Measurements from ENCODE around the gene VTI1A.

The VTI1A gene

GRCh38 chr10:112409755-112410154 lies 37.3 kb upstream of the VTI1A start:
- CTCF ChIA-PET = interaction anchor here (1.0 to 1.9 kb wide), 3 partner anchors 9 to 35 kb away, joined by 4 to 7 read pairs (median 5); no protein-coding TSS in a partner anchor
- no peak for TF ChIP-seq CTCF (IDR thresholded peaks at IDR 0.05; ENCODE audit: control extremely low read depth, extremely low read depth, low read depth, missing control alignments)
- no peak for DNase-seq (ENCODE audit: extremely low spot score)
- POLR2A ChIA-PET = no interaction called here

GRCh38 chr10:112412696-112413095 lies 34.3 kb upstream of the VTI1A start:
- CTCF ChIA-PET = interaction anchor here (1.0 to 4.0 kb wide), 6 partner anchors 9 to 34 kb away, joined by 3 to 12 read pairs (median 4); partner anchors contain the start of gene ZDHHC6
- TF ChIP-seq CTCF (IDR thresholded peaks at IDR 0.05; ENCODE audit: control extremely low read depth, extremely low read depth, low read depth, missing control alignments) = no peak
- DNase-seq (ENCODE audit: extremely low spot score) = no peak
- POLR2A ChIA-PET = no interaction called here

GRCh38 chr10:112421731-112422130 lies 25.3 kb upstream of the VTI1A start:
- ChIA-PET CTCF (interaction anchor here (1.1 to 3.3 kb wide), 3 partner anchors 9 to 14 kb away, joined by 4 to 15 read pairs (median 7); no protein-coding TSS in a partner anchor), POLR2A (no interaction called here)
- DNase-seq (ENCODE audit: extremely low spot score) = no peak
- no peak for TF ChIP-seq CTCF (IDR thresholded peaks at IDR 0.05; ENCODE audit: control extremely low read depth, extremely low read depth, low read depth, missing control alignments)

GRCh38 chr10:112424651-112425050 lies 22.4 kb upstream of the VTI1A start:
- ChIA-PET POLR2A (no interaction called here), CTCF (interaction anchor here (1.0 to 2.6 kb wide), 7 partner anchors 8 to 287 kb away, joined by 3 to 14 read pairs (median 6); no protein-coding TSS in a partner anchor)

GRCh38 chr10:112426111-112426510 lies 20.9 kb upstream of the VTI1A start:
- TF ChIP-seq CTCF (IDR thresholded peaks at IDR 0.05; ENCODE audit: control extremely low read depth, extremely low read depth, low read depth, missing control alignments) = no peak
- CTCF ChIA-PET = interaction anchor here (0.8 to 2.6 kb wide), 7 partner anchors 9 to 40 kb away, joined by 3 to 14 read pairs (median 3); no protein-coding TSS in a partner anchor
- POLR2A ChIA-PET = no interaction called here
- no peak for DNase-seq (ENCODE audit: extremely low spot score)

More at GRCh38 chr10:112424651-112425050, 22.4 kb upstream of the VTI1A start:
- no peak for DNase-seq (ENCODE audit: extremely low spot score)
- TF ChIP-seq CTCF (IDR thresholded peaks at IDR 0.05; ENCODE audit: control extremely low read depth, extremely low read depth, low read depth, missing control alignments) = no peak

GRCh38 chr10:112429147-112429546 lies 17.9 kb upstream of the VTI1A start:
- ChIA-PET CTCF (interaction anchor here (1.1 to 1.3 kb wide), 4 partner anchors 9 to 114 kb away, joined by 3 to 4 read pairs (median 3); partner anchors contain the start of genes VTI1A and ZDHHC6), POLR2A (no interaction called here)
- DNase-seq (ENCODE audit: extremely low spot score) = no peak
- no peak for TF ChIP-seq CTCF (IDR thresholded peaks at IDR 0.05; ENCODE audit: control extremely low read depth, extremely low read depth, low read depth, missing control alignments)
